ENCODE results near the gene PARVA.

DNA sequence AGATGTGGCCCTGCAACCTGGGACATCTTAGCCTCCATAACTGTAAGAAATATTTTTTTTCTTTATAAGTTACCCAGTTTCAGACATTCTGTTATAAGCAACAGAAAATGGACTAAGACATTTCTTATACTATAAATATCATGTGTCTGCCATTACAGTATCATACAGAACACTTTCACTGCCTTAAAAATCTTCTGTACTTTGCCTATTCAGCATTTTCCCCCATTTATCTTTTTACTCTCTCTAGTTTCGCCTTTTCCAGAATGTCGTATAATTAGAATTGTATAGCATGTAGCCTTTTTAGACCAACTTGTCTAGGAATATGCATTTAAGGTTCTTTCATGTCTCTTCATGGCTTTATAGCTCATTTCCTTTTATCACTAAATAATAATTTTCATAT lies 88.0 kb downstream of the PARVA start:
- TF ChIP-seq, protein P1, sequence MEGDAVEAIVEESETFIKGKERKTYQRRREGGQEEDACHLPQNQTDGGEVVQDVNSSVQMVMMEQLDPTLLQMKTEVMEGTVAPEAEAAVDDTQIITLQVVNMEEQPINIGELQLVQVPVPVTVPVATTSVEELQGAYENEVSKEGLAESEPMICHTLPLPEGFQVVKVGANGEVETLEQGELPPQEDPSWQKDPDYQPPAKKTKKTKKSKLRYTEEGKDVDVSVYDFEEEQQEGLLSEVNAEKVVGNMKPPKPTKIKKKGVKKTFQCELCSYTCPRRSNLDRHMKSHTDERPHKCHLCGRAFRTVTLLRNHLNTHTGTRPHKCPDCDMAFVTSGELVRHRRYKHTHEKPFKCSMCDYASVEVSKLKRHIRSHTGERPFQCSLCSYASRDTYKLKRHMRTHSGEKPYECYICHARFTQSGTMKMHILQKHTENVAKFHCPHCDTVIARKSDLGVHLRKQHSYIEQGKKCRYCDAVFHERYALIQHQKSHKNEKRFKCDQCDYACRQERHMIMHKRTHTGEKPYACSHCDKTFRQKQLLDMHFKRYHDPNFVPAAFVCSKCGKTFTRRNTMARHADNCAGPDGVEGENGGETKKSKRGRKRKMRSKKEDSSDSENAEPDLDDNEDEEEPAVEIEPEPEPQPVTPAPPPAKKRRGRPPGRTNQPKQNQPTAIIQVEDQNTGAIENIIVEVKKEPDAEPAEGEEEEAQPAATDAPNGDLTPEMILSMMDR (IDR thresholded peaks at IDR 0.05; ENCODE audit: low read depth, low read length, poor library complexity, severe bottlenecking), result no peak
- no peak for TF ChIP-seq EZH2phosphoT487 (IDR thresholded peaks at IDR 0.05; ENCODE audit: borderline replicate concordance, low read length)
